Measurements from ENCODE around the gene B3GNT9. TPM values are rescaled to one million over a fixed set of nuclear protein-coding genes. Genes with fewer than 3 reads are reported as not detected.

B3GNT9 gene
- total and polyA plus RNA-seq, 8 donors = 1.8 to 9.3 (median 3.6) TPM

- H3K36me3 ChIP-seq = peaks cover 0 to 46% (median 19%) of the 10 kb centered on the region in 3 donors
- intact Hi-C loops (cut with DNase I) = no loop called here
- FAIRE-seq = no peak
Measured at GRCh38 chr16:67198238-67198734, 47.5 kb upstream of the B3GNT9 start.

GRCh38 chr16:67197704-67198103 lies 46.9 kb upstream of the B3GNT9 start:
- Histone ChIP-seq H3K27ac (no peak overlapping the region), H3K27me3 (no peaks in the 10 kb centered on the region), H3K4me3 (no peak overlapping the region), H3K9me3 (no peaks in the 10 kb centered on the region), H3K4me1 (peaks cover 8 to 12% (median 8%) of the 10 kb centered on the region in 3 donors), H3K36me3 (peaks cover 0 to 40% (median 17%) of the 10 kb centered on the region in 3 donors)
- DNase-seq (no peak), FAIRE-seq (no peak), ATAC-seq (no peak)
- TF ChIP-seq CTCF (IDR thresholded peaks at IDR 0.05) = no peak
- 65 to 69% methylated on average over 6 of the region's 6 CpGs for WGBS, 2 donors
- intact Hi-C loops (cut with DNase I) = no loop called here

More at GRCh38 chr16:67198238-67198734, 47.5 kb upstream of the B3GNT9 start:
- H3K4me3 ChIP-seq = peak overlapping the region in 1 of 4 donors; percentile 69
- H3K27ac ChIP-seq = peak overlapping the region in 3 of 4 donors; percentile 72 to 77 (median 72)
- no peaks in the 10 kb centered on the region for H3K9me3 ChIP-seq
- ATAC-seq (peak; percentile 25 to 59 (median 42)), DNase-seq (peak in 4 of 6 donors; percentile 43 to 76 (median 64))
- H3K4me1 ChIP-seq = peaks cover 3 to 6% (median 3%) of the 10 kb centered on the region in 3 donors
- H3K27me3 ChIP-seq = no peaks in the 10 kb centered on the region
- TF ChIP-seq CTCF (IDR thresholded peaks at IDR 0.05) = peak; percentile 16 to 48 (median 28)
- WGBS, 2 donors = 40 to 44% methylated on average over 11 to 12 of the region's 12 CpGs

GRCh38 chr16:67196881-67197280 lies 46.1 kb upstream of the B3GNT9 start:
- H3K36me3 ChIP-seq = peaks cover 0 to 33% (median 13%) of the 10 kb centered on the region in 3 donors
- peaks cover 9 to 14% (median 11%) of the 10 kb centered on the region in 3 donors for H3K4me1 ChIP-seq
- intact Hi-C loops (cut with DNase I) = no loop called here
- ATAC-seq = no peak
- DNase-seq = no peak
- no peaks in the 10 kb centered on the region for H3K27me3 ChIP-seq
- WGBS, 2 donors = 92 to 95% methylated on average over 1 of the region's 1 CpG
- H3K27ac ChIP-seq = no peak overlapping the region
- no peaks in the 10 kb centered on the region for H3K9me3 ChIP-seq
- H3K4me3 ChIP-seq = no peak overlapping the region
- FAIRE-seq = no peak
- TF ChIP-seq CTCF (IDR thresholded peaks at IDR 0.05) = no peak

GRCh38 chr16:67195676-67196075 lies 44.9 kb upstream of the B3GNT9 start:
- Histone ChIP-seq H3K27ac (no peak overlapping the region), H3K4me1 (peaks cover 14 to 19% (median 17%) of the 10 kb centered on the region in 3 donors), H3K4me3 (no peak overlapping the region), H3K36me3 (peaks cover 0 to 27% (median 13%) of the 10 kb centered on the region in 3 donors), H3K27me3 (no peaks in the 10 kb centered on the region), H3K9me3 (no peaks in the 10 kb centered on the region)
- no peak for TF ChIP-seq CTCF (IDR thresholded peaks at IDR 0.05)
- no peak for DNase-seq
- no peak for FAIRE-seq
- no peak for ATAC-seq
- intact Hi-C loops (cut with DNase I) = no loop called here
- 60 to 67% methylated on average over 5 of the region's 5 CpGs for WGBS, 2 donors

- DNase-seq = peak in 1 of 6 donors; percentile 40
- no peak for FAIRE-seq
- intact Hi-C loops (cut with DNase I) = no loop called here
- H3K36me3 ChIP-seq = peaks cover 0 to 27% (median 13%) of the 10 kb centered on the region in 3 donors
- ATAC-seq = no peak
- WGBS, 2 donors = 88 to 95% methylated on average over 6 of the region's 6 CpGs
- H3K9me3 ChIP-seq = no peaks in the 10 kb centered on the region
- no peak overlapping the region for H3K4me3 ChIP-seq
- no peaks in the 10 kb centered on the region for H3K27me3 ChIP-seq
- H3K27ac ChIP-seq = no peak overlapping the region
- H3K4me1 ChIP-seq = peaks cover 14 to 19% (median 17%) of the 10 kb centered on the region in 3 donors
- no peak for TF ChIP-seq CTCF (IDR thresholded peaks at IDR 0.05)
Measured at GRCh38 chr16:67194260-67194659, 43.5 kb upstream of the B3GNT9 start.
